A549 (cell line): ENCODE results near the gene VIL1. TPM values are rescaled to one million over a fixed set of nuclear protein-coding genes. Genes with fewer than 3 reads are reported as not detected.
A peak's percentile ranks its signal among the peaks of the same experiment; 100 is the strongest.

Experiments
- ATAC-seq, 2 experiments: fragments of 200-7000 bp in 1 of 2; fragments of >200 bp in 1 of 2; cut with Nextera tagmentation in 1 of 2; cut with Tn5 transposase in 1 of 2; 3 replicates each; pipeline versions ENCODE4 v1.8.0 to v1.9.1; 2018 to 2020; ENCODE audit warnings: mild to moderate bottlenecking in 1 of 2, moderate library complexity in 1 of 2
- CTCF ChIA-PET: fragments of 300-600 bp; sonication (Branson Sonifier 250); formaldehyde crosslinking; extraction: SDS; loops from one replicate; lab custom pipeline; 2021; ENCODE audit warnings: antibody characterized with exemption, inconsistent platforms; lab: Yijun Ruan, JAX
- POLR2A ChIA-PET: fragments of 350-600 bp; formaldehyde crosslinking; extraction: SDS; loops from one replicate; lab custom pipeline; 2021; ENCODE audit warnings: antibody characterized with exemption, inconsistent platforms; lab: Yijun Ruan, JAX
- DNase-seq, 2 experiments: peaks; one replicate each; pipeline versions ENCODE4 v3.0.0 to v3.0.0-alpha.2; 2011 to 2016; ENCODE audit warnings: low read depth in 1 of 2, low spot score in 1 of 2
- FAIRE-seq: peaks from 2 replicates; lab custom pipeline; 2011; peaks lifted over from hg19 to GRCh38; lab: Jason Lieb, UNC
- H3K27ac ChIP-seq, 2 experiments: fragments of >200 bp; sonication (Bioruptor Twin); formaldehyde crosslinking; 3 replicates each; pipeline ENCODE4 v1.5.1; 2016 to 2017
- H3K4me1 ChIP-seq: fragments of >200 bp; sonication (Bioruptor Twin); formaldehyde crosslinking; 3 replicates; pipeline ENCODE4 v1.6.1; 2016
- H3K4me2 ChIP-seq: fragments of >200 bp; sonication (Bioruptor Twin); formaldehyde crosslinking; 3 replicates; pipeline ENCODE4 v1.6.1; 2016
- H3K4me3 ChIP-seq: fragments of >200 bp; sonication (Bioruptor Twin); formaldehyde crosslinking; 3 replicates; pipeline ENCODE4 v1.5.1; 2016
- H3K9me3 ChIP-seq: fragments of >200 bp; sonication (Bioruptor Twin); formaldehyde crosslinking; 3 replicates; pipeline ENCODE4 v1.6.1; 2016
- CBX2 ChIP-seq: fragments of 200-600 bp; sonication (generic); IDR thresholded peaks from 2 replicates; pipeline ENCODE4 v1.6.1; 2016; ENCODE audit warnings: low read depth, mild to moderate bottlenecking, borderline replicate concordance
- CEBPB ChIP-seq, 2 experiments: fragments of >200 bp in 1 of 2; sonication (Bioruptor Twin) in 1 of 2; formaldehyde crosslinking in 1 of 2; IDR thresholded peaks; 2 replicates each; pipeline ENCODE4 v1.6.1; 2012 to 2016
- HES2 ChIP-seq: fragments of >200 bp; sonication (Bioruptor Twin); formaldehyde crosslinking; IDR thresholded peaks from 2 replicates; pipeline ENCODE4 v1.6.1; 2016
- HOXA7 ChIP-seq: fragments of 250-450 bp; sonication (Bioruptor Pico); IDR thresholded peaks from 2 replicates; pipeline ENCODE4 v1.5.0; 2020; ENCODE audit warnings: mild to moderate bottlenecking, moderate library complexity
- HOXB13 ChIP-seq: fragments of 250-450 bp; sonication (Bioruptor Pico); IDR thresholded peaks from 2 replicates; pipeline ENCODE4 v1.5.0; 2020; ENCODE audit warnings: low read depth, mild to moderate bottlenecking, moderate library complexity
- JUN ChIP-seq, 2 experiments: fragments of >200 bp; sonication (Bioruptor Twin); formaldehyde crosslinking; IDR thresholded peaks; 2 replicates in 1 of 2; 3 replicates in 1 of 2; pipeline ENCODE4 v1.6.1; 2016 to 2017
- JUNB ChIP-seq: fragments of >200 bp; sonication (Bioruptor Twin); formaldehyde crosslinking; IDR thresholded peaks from 2 replicates; pipeline ENCODE4 v1.6.1; 2016
- KDM1A ChIP-seq: fragments of 200-600 bp; sonication (generic); IDR thresholded peaks from 2 replicates; pipeline ENCODE4 v1.6.1; 2016; ENCODE audit warnings: low read depth, mild to moderate bottlenecking
- MAX ChIP-seq: IDR thresholded peaks from 2 replicates; pipeline ENCODE4 v1.6.1; 2012
- MAZ ChIP-seq: fragments of 150-350 bp; IDR thresholded peaks from 2 replicates; pipeline ENCODE4 v1.6.1; 2014; ENCODE audit warnings: antibody characterized with exemption, low read depth, low read length, borderline replicate concordance
- MYC ChIP-seq: IDR thresholded peaks from 2 replicates; pipeline ENCODE4 v1.6.1; 2012; ENCODE audit warnings: mild to moderate bottlenecking, inconsistent platforms, low read length, improper control_type of control experiment, borderline replicate concordance
- NFE2L2 ChIP-seq: fragments of 150-350 bp; conservative IDR thresholded peaks from 2 replicates; pipeline ENCODE4 v1.6.1; 2014; ENCODE audit warnings: low read length
- PBX3 ChIP-seq: IDR thresholded peaks from 2 replicates; pipeline ENCODE4 v1.6.1; 2012
- RAD21 ChIP-seq, 2 experiments: fragments of >200 bp in 1 of 2; sonication (Bioruptor Twin) in 1 of 2; formaldehyde crosslinking in 1 of 2; IDR thresholded peaks in 1 of 2; conservative IDR thresholded peaks in 1 of 2; 2 replicates in 1 of 2; 3 replicates in 1 of 2; pipeline ENCODE4 v1.6.1; 2012 to 2018; ENCODE audit warnings: inconsistent platforms in 1 of 2
- REST ChIP-seq: fragments of 200-600 bp; sonication (generic); IDR thresholded peaks from 2 replicates; pipeline ENCODE4 v1.6.1; 2016; ENCODE audit warnings: antibody characterized with exemption, mild to moderate bottlenecking, moderate library complexity
- RNF2 ChIP-seq: fragments of 200-600 bp; sonication (generic); IDR thresholded peaks from 2 replicates; pipeline ENCODE4 v1.6.1; 2016; ENCODE audit warnings: low read depth, mild to moderate bottlenecking, antibody characterized with exemption, moderate library complexity, borderline replicate concordance
- SMC3 ChIP-seq: fragments of >200 bp; sonication (Bioruptor Twin); formaldehyde crosslinking; IDR thresholded peaks from 3 replicates; pipeline ENCODE4 v1.6.1; 2018; ENCODE audit warnings: inconsistent platforms
- SREBF2 ChIP-seq: fragments of 450-650 bp; IDR thresholded peaks from 2 replicates; pipeline ENCODE4 v1.6.1; 2014; ENCODE audit warnings: mild to moderate bottlenecking, moderate library complexity
- USF2 ChIP-seq: fragments of 450-650 bp; IDR thresholded peaks from 2 replicates; pipeline ENCODE4 v1.6.1; 2014; ENCODE audit warnings: antibody characterized with exemption
- ZC3H11A ChIP-seq: fragments of 450-650 bp; IDR thresholded peaks from 2 replicates; pipeline ENCODE4 v1.6.1; 2014; ENCODE audit warnings: antibody characterized with exemption, mild to moderate bottlenecking
- WGBS: methylation state at CpG from one replicate; pipeline ENCODE4 v1.1.6; 2017; ENCODE audit errors: missing lambda C conversion rate; 5-methylcytosine and 5-hydroxymethylcytosine counted together
- polyA plus RNA-seq, 4 experiments: library from polyadenylated mRNA; depleted of rRNA in 3 of 4; stranded (reverse); fragments of >200 nt; fragmentation: RNase III in 1 of 4; extraction: RNeasy Plus Mini Kit Qiagen cat#74134 plus additional on column Dnase treatment in 1 of 4; gene quantifications; 2 replicates in 3 of 4; 3 replicates in 1 of 4; pipeline ENCODE4 v1.2.3, GENCODE V29; 2011 to 2017
- TF ChIP-seq, protein P1 (sequence below): fragments of >200 bp; sonication (Bioruptor Twin); formaldehyde crosslinking; IDR thresholded peaks from 3 replicates; pipeline ENCODE4 v1.5.1; 2016
- TF ChIP-seq, protein P2 (sequence below): fragments of 250-450 bp; sonication (Bioruptor Pico); IDR thresholded peaks from 2 replicates; pipeline ENCODE4 v1.5.0; 2021; ENCODE audit warnings: mild to moderate bottlenecking, moderate library complexity, borderline replicate concordance

VIL1 gene
- polyA plus RNA-seq, 2 of the 4 experiments (the other 2 are of a cell fraction) = 1.9 to 2.3 TPM

DNA sequence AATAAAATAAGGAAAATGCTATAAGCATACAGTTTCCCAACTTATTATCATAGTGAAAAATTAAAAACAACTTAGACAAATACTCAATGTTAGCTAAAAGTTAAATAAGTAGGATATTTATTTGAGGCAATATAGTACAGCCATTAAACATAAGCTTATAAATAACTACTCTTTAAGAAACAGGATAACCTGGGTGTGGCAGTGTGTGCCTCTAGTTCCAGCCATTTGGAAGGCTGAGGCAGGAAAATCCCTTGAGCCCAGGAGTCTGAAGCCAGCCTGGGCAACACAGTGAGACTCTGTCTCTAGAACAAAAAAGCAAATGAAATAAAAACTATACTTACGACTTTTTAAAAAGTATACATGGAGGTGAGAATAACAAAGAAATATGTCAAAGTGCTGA is 39.7 kb downstream of the VIL1 start:
- DNase-seq (no peak), FAIRE-seq (no peak), ATAC-seq (no peak)
- POLR2A ChIA-PET = no interaction called here
- no peaks in the 10 kb centered on the region for H3K9me3 ChIP-seq
- CTCF ChIA-PET = interaction anchor here (0.6 to 1.3 kb wide), 2 partner anchors 12 to 178 kb away, joined by 3 to 4 read pairs; no protein-coding TSS in a partner anchor
- H3K27ac ChIP-seq = no peak overlapping the region
- WGBS = 92% methylated on average over 1 of the region's 1 CpG
- no peak overlapping the region for H3K4me3 ChIP-seq
- no peaks in the 10 kb centered on the region for H3K4me1 ChIP-seq
- TF ChIP-seq SREBF2 = no peak
- no peak for TF ChIP-seq JUN (IDR thresholded peaks at IDR 0.05)
- no peak for TF ChIP-seq MAX
- no peak for TF ChIP-seq CBX2
- H3K4me2 ChIP-seq = no peak overlapping the region

- H3K4me3 ChIP-seq = no peak overlapping the region
- ATAC-seq = peak; percentile 64 to 71; a peak in 5 of 6 replicates
- H3K27ac ChIP-seq = no peak overlapping the region
- H3K4me2 ChIP-seq = no peak overlapping the region
- TF ChIP-seq HES2 = no peak
- TF ChIP-seq REST = no peak
- peak; percentile 60 to 66 for TF ChIP-seq RAD21 (conservative IDR thresholded peaks at IDR 0.05 in 1 of 2, IDR thresholded peaks at IDR 0.05 in 1 of 2)
- TF ChIP-seq, protein P1, sequence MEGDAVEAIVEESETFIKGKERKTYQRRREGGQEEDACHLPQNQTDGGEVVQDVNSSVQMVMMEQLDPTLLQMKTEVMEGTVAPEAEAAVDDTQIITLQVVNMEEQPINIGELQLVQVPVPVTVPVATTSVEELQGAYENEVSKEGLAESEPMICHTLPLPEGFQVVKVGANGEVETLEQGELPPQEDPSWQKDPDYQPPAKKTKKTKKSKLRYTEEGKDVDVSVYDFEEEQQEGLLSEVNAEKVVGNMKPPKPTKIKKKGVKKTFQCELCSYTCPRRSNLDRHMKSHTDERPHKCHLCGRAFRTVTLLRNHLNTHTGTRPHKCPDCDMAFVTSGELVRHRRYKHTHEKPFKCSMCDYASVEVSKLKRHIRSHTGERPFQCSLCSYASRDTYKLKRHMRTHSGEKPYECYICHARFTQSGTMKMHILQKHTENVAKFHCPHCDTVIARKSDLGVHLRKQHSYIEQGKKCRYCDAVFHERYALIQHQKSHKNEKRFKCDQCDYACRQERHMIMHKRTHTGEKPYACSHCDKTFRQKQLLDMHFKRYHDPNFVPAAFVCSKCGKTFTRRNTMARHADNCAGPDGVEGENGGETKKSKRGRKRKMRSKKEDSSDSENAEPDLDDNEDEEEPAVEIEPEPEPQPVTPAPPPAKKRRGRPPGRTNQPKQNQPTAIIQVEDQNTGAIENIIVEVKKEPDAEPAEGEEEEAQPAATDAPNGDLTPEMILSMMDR = peak; percentile 74
- TF ChIP-seq SMC3 = peak; percentile 45; the same call in 2 of the 3 replicates
- no peak for TF ChIP-seq HOXA7 (CRISPR knock-in tag)
- no peak for TF ChIP-seq CEBPB (IDR thresholded peaks at IDR 0.05)
- ChIA-PET CTCF (interaction anchor here (0.5 to 3.4 kb wide), 36 partner anchors 9 to 602 kb away, joined by 3 to 23 read pairs (median 5); partner anchors contain the start of genes CATIP and PNKD), POLR2A (no interaction called here)
- H3K9me3 ChIP-seq = no peaks in the 10 kb centered on the region
- no peaks in the 10 kb centered on the region for H3K4me1 ChIP-seq
- DNase-seq = peak in 1 of 2 experiments; percentile 23
- FAIRE-seq = no peak
- WGBS = 47% methylated on average over 3 of the region's 3 CpGs
These were observed 47.2 kb downstream of the VIL1 start for GRCh38 chr2:218465987-218466633.

GRCh38 chr2:218470448-218470847 is 51.5 kb downstream of the VIL1 start:
- CTCF ChIA-PET = interaction anchor here (1.4 kb wide), 1 partner anchor 169 kb away, joined by 4 read pairs; no protein-coding TSS in a partner anchor
- Histone ChIP-seq H3K9me3 (no peaks in the 10 kb centered on the region), H3K4me2 (no peak overlapping the region), H3K4me1 (no peaks in the 10 kb centered on the region), H3K4me3 (no peak overlapping the region), H3K27ac (no peak overlapping the region)
- no peak for ATAC-seq
- POLR2A ChIA-PET = no interaction called here
- no peak for DNase-seq
- no peak for FAIRE-seq
- WGBS = 0% methylated on average over 1 of the region's 1 CpG
- TF ChIP-seq ZC3H11A (no peak), NFE2L2 (no peak), PBX3 (no peak), RNF2 (no peak), KDM1A (no peak), HOXB13 (CRISPR knock-in tag) (no peak), MYC (no peak), USF2 (no peak), RAD21 (conservative IDR thresholded peaks at IDR 0.05 in 1 of 2, IDR thresholded peaks at IDR 0.05 in 1 of 2) (no peak), JUNB (no peak), MAZ (no peak)
- TF ChIP-seq, protein P2, sequence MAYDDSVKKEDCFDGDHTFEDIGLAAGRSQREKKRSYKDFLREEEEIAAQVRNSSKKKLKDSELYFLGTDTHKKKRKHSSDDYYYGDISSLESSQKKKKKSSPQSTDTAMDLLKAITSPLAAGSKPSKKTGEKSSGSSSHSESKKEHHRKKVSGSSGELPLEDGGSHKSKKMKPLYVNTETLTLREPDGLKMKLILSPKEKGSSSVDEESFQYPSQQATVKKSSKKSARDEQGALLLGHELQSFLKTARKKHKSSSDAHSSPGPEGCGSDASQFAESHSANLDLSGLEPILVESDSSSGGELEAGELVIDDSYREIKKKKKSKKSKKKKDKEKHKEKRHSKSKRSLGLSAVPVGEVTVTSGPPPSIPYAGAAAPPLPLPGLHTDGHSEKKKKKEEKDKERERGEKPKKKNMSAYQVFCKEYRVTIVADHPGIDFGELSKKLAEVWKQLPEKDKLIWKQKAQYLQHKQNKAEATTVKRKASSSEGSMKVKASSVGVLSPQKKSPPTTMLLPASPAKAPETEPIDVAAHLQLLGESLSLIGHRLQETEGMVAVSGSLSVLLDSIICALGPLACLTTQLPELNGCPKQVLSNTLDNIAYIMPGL (CRISPR knock-in tag) = no peak
